Neural crest cell (in vitro differentiated cells): Measurements from ENCODE around the gene MST1. TPM values are rescaled to one million over a fixed set of nuclear protein-coding genes. Genes with fewer than 3 reads are reported as not detected.

Experiments
- DNase-seq: peaks from one replicate; pipeline ENCODE4 v3.0.0; 2021; ENCODE audit warnings: low read depth, mixed read lengths, low spot score
- H3K27ac Mint-ChIP-seq: one replicate; pipeline ENCODE4 v1.8.0; 2021; ENCODE audit warnings: mild to moderate bottlenecking, mixed read lengths; ENCODE audit not compliant: unreplicated experiment
- H3K27me3 Mint-ChIP-seq: 2 replicates; pipeline ENCODE4 v1.8.0; 2021; ENCODE audit warnings: low read depth, mild to moderate bottlenecking, mixed read lengths
- H3K36me3 Mint-ChIP-seq: 2 replicates; pipeline ENCODE4 v1.8.0; 2021; ENCODE audit warnings: low read depth, mild to moderate bottlenecking, mixed read lengths
- H3K4me1 Mint-ChIP-seq: 2 replicates; pipeline ENCODE4 v1.8.0; 2021; ENCODE audit warnings: mixed read lengths
- H3K4me3 Mint-ChIP-seq: one replicate; pipeline ENCODE4 v1.8.0; 2021; ENCODE audit warnings: mild to moderate bottlenecking, mixed read lengths
- H3K9me3 Mint-ChIP-seq: 2 replicates; pipeline ENCODE4 v1.8.0; 2021; ENCODE audit warnings: mixed read lengths
- CTCF ChIP-seq: fragments of 200-600 bp; sonication (generic); conservative IDR thresholded peaks from 2 replicates; pipeline ENCODE4 v1.5.0; 2021; ENCODE audit warnings: antibody characterized with exemption, mild to moderate bottlenecking
- total RNA-seq: library from RNA; stranded (reverse); gene quantifications from 2 replicates; pipeline ENCODE4 v1.2.1, GENCODE V29; 2021

The MST1 gene
- total RNA-seq, 1 donor from 2014 or later = 15.0 TPM

- H3K27me3 Mint-ChIP-seq = peaks cover 2% of the 10 kb centered on the region
- no peaks in the 10 kb centered on the region for H3K4me1 Mint-ChIP-seq
- no peaks in the 10 kb centered on the region for H3K36me3 Mint-ChIP-seq
- TF ChIP-seq CTCF = no peak
- no peaks in the 10 kb centered on the region for H3K9me3 Mint-ChIP-seq
- no peak for DNase-seq
- no peak overlapping the region for H3K27ac Mint-ChIP-seq
- H3K4me3 Mint-ChIP-seq = no peak overlapping the region
Observed at GRCh38 chr3:49712631-49713317, 23.5 kb upstream of the MST1 start.

GRCh38 chr3:49712166-49712565 lies 22.9 kb upstream of the MST1 start:
- Mint-ChIP-seq H3K27me3 (peaks cover 2% of the 10 kb centered on the region), H3K4me3 (no peak overlapping the region), H3K4me1 (no peaks in the 10 kb centered on the region), H3K9me3 (no peaks in the 10 kb centered on the region), H3K27ac (no peak overlapping the region), H3K36me3 (no peaks in the 10 kb centered on the region)
- DNase-seq = no peak
- TF ChIP-seq CTCF = no peak

DNA sequence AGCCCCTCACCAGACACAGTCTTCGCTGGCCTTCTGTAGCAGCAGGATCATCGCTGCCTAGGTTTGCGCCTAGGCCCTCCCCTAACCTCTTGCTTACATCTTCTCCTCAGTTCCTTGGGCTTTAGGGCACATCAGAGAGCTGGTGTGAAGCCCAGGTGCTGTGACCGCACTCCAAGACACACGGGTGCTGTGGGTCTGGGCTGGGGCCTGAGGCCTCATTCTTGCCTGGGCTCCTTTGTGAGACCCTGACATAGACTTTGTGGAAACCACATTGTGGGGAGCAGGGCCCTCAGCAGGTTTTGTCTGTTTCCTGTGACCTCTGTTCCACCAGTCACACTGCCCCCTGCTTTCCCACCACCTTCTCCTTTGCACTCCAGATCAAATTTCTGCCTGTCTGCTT lies 22.2 kb upstream of the MST1 start:
- Mint-ChIP-seq H3K36me3 (no peaks in the 10 kb centered on the region), H3K27me3 (peaks cover 2% of the 10 kb centered on the region), H3K4me1 (no peaks in the 10 kb centered on the region), H3K27ac (peak overlapping the region; percentile 48), H3K4me3 (no peak overlapping the region), H3K9me3 (no peaks in the 10 kb centered on the region)
- DNase-seq = no peak
- no peak for TF ChIP-seq CTCF

DNA sequence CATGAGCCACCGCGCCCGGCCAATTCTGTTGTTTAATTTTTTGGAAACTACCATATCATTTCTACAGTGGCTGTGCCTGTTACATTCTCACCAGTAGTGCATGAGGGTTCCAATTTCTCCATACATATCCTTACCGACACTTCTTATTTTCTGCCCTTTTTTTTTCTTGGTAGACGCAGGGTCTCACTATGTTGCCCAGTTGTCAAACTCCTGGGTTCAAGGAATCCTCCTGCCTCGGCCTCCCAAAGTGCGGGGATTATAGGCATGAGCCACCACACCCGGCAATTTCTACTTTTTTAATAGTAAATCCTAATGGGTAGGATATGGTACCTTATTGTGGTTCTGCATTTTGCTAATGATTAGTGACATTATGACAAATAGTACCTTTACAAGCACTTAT lies 20.6 kb upstream of the MST1 start:
- no peak for TF ChIP-seq CTCF
- no peaks in the 10 kb centered on the region for H3K9me3 Mint-ChIP-seq
- H3K36me3 Mint-ChIP-seq = no peaks in the 10 kb centered on the region
- no peak overlapping the region for H3K27ac Mint-ChIP-seq
- H3K27me3 Mint-ChIP-seq = peaks cover 2% of the 10 kb centered on the region
- no peak overlapping the region for H3K4me3 Mint-ChIP-seq
- DNase-seq = no peak
- no peaks in the 10 kb centered on the region for H3K4me1 Mint-ChIP-seq

DNA sequence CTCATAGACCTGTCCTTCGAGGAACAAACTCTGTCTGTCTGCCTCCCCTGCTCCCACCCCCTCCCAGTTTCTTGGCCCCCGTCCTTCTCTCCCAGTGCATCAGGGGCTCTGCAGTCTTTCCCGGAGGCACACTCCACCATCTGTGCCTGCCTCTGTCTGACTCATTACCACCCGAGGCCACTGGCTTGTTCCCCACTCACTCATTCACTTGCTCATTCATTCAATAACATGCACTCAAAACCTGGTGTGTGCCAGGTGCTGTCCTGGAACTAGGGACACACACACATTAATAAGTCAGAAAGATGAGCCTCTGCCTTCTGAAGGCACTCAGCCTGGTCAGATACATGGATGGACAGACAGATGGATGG lies 17.8 kb upstream of the MST1 start:
- Mint-ChIP-seq H3K27ac (no peak overlapping the region), H3K4me1 (no peaks in the 10 kb centered on the region), H3K27me3 (peaks cover 2% of the 10 kb centered on the region), H3K36me3 (no peaks in the 10 kb centered on the region), H3K9me3 (no peaks in the 10 kb centered on the region), H3K4me3 (no peak overlapping the region)
- no peak for TF ChIP-seq CTCF
- DNase-seq = no peak
